K562 (cell line): ENCODE data around the gene MLN.
A peak's percentile ranks its signal among the peaks of the same experiment; 100 is the strongest.

Source experiments
- RAD21 ChIP-seq, 2 experiments: fragments of 250-450 bp in 1 of 2; fragments of 450-650 bp in 1 of 2; sonication (Bioruptor Pico) in 1 of 2; formaldehyde crosslinking in 1 of 2; IDR thresholded peaks in 1 of 2; conservative IDR thresholded peaks in 1 of 2; 2 replicates each; pipeline versions ENCODE4 v1.4.0 to v1.8.0; 2020 to 2022; ENCODE audit warnings: mild to moderate bottlenecking in 2 of 2, moderate library complexity in 1 of 2
- SMC3 ChIP-seq: conservative IDR thresholded peaks from 2 replicates; pipeline ENCODE4 v1.6.1; 2011; ENCODE audit warnings: low read depth, low read length, improper control_type of control experiment; ENCODE audit not compliant: insufficient read depth
- XRCC4 ChIP-seq: IDR thresholded peaks from one replicate; pipeline ENCODE4 v1.6.1; 2011; ENCODE audit not compliant: insufficient read depth, insufficient read length; ENCODE audit errors: extremely low read depth

- TF ChIP-seq SMC3 (0 out of 2 replicates have a peak, but pooled peaks have one; percentile 11), XRCC4 (no peak), RAD21 (CRISPR knock-in tag; conservative IDR thresholded peaks at IDR 0.05 in 1 of 2, IDR thresholded peaks at IDR 0.05 in 1 of 2) (no peak)
Measured at GRCh38 chr6:33812669-33813068, 8.9 kb upstream of the MLN start.
